Activated T-helper 2 cell treated with anti-CD3 and anti-CD28 coated beads, Interferon-gamma antibody, Interleukin-2, Interleukin-4, amounts not matched to agents 10 μg/mL and 5 μg/mL and 100 μg/mL, durations not matched to agents 14 hours and 24 hours and 36 hours (primary cell): ENCODE measurements around the gene ABCB9. TPM values are rescaled to one million over a fixed set of nuclear protein-coding genes. Genes with fewer than 3 reads are reported as not detected.

ENCODE experiments used
- DNase-seq: peaks from one replicate; pipeline ENCODE4 v3.0.0; 2021; ENCODE audit warnings: low spot score
- H3K27ac Mint-ChIP-seq: one replicate; pipeline ENCODE4 v1.8.0; 2021; ENCODE audit warnings: mixed read lengths
- H3K27me3 Mint-ChIP-seq: one replicate; pipeline ENCODE4 v1.8.0; 2021; ENCODE audit warnings: low read depth, mixed read lengths
- H3K36me3 Mint-ChIP-seq: one replicate; pipeline ENCODE4 v1.8.0; 2021; ENCODE audit warnings: low read depth, mixed read lengths
- H3K4me1 Mint-ChIP-seq: one replicate; pipeline ENCODE4 v1.8.0; 2021; ENCODE audit warnings: low read depth, mixed read lengths
- H3K4me3 Mint-ChIP-seq: one replicate; pipeline ENCODE4 v1.8.0; 2021; ENCODE audit warnings: low read depth, mild to moderate bottlenecking, moderate library complexity, mixed read lengths
- H3K9me3 Mint-ChIP-seq: one replicate; pipeline ENCODE4 v1.8.0; 2021; ENCODE audit warnings: mixed read lengths
- intact Hi-C: fragments of 100-400 bp; cut with micrococcal nuclease; formaldehyde crosslinking; loops from one replicate; pipeline ENCODE4 v1.15.1; 2023
- total RNA-seq: library from RNA; stranded (reverse); gene quantifications from 2 replicates; pipeline ENCODE4 v1.2.3, GENCODE V29; 2022

The ABCB9 gene
- total RNA-seq, 1 donor from 2014 or later, result 5.4 TPM

GRCh38 chr12:122959566-122960192, 6.6 kb downstream of the ABCB9 start:
- Mint-ChIP-seq H3K4me3 (no peak overlapping the region), H3K27ac (no peak overlapping the region), H3K27me3 (no peaks in the 10 kb centered on the region), H3K9me3 (no peaks in the 10 kb centered on the region), H3K36me3 (no peaks in the 10 kb centered on the region), H3K4me1 (peaks cover under 1% of the 10 kb centered on the region)
- no peak for DNase-seq
- intact Hi-C loops, result no loop called here

- intact Hi-C loops, result no loop called here
- Mint-ChIP-seq H3K4me1 (no peaks in the 10 kb centered on the region), H3K9me3 (no peaks in the 10 kb centered on the region), H3K27me3 (no peaks in the 10 kb centered on the region), H3K4me3 (no peak overlapping the region), H3K27ac (no peak overlapping the region), H3K36me3 (no peaks in the 10 kb centered on the region)
- DNase-seq, result no peak
Observed at GRCh38 chr12:122958198-122958888, 7.9 kb downstream of the ABCB9 start.

GRCh38 chr12:122956035-122956434, 10.2 kb downstream of the ABCB9 start:
- Mint-ChIP-seq H3K4me3 (no peak overlapping the region), H3K4me1 (peaks cover 6% of the 10 kb centered on the region), H3K27me3 (no peaks in the 10 kb centered on the region), H3K9me3 (no peaks in the 10 kb centered on the region), H3K27ac (no peak overlapping the region), H3K36me3 (no peaks in the 10 kb centered on the region)
- intact Hi-C loops, result no loop called here
- DNase-seq, result no peak

- Mint-ChIP-seq H3K27me3 (no peaks in the 10 kb centered on the region), H3K4me1 (peaks cover 6% of the 10 kb centered on the region), H3K36me3 (no peaks in the 10 kb centered on the region), H3K4me3 (no peak overlapping the region), H3K27ac (no peak overlapping the region), H3K9me3 (no peaks in the 10 kb centered on the region)
- intact Hi-C loops, result no loop called here
- no peak for DNase-seq
Observed at GRCh38 chr12:122955156-122955555, 11.1 kb downstream of the ABCB9 start.

GRCh38 chr12:122951979-122952892, 14.0 kb downstream of the ABCB9 start:
- Mint-ChIP-seq H3K9me3 (no peaks in the 10 kb centered on the region), H3K36me3 (no peaks in the 10 kb centered on the region), H3K27ac (no peak overlapping the region), H3K4me3 (no peak overlapping the region), H3K27me3 (no peaks in the 10 kb centered on the region), H3K4me1 (peaks cover 12% of the 10 kb centered on the region)
- peak; percentile 57 for DNase-seq
- intact Hi-C loops, result loop anchor here (1.0 kb wide), 2 partner anchors 92 to 159 kb away; no protein-coding TSS in a partner anchor

GRCh38 chr12:122951406-122951805, 14.9 kb downstream of the ABCB9 start:
- no peaks in the 10 kb centered on the region for H3K9me3 Mint-ChIP-seq
- no peak for DNase-seq
- H3K36me3 Mint-ChIP-seq, result no peaks in the 10 kb centered on the region
- intact Hi-C loops, result no loop called here
- H3K4me3 Mint-ChIP-seq, result no peak overlapping the region
- H3K27me3 Mint-ChIP-seq, result no peaks in the 10 kb centered on the region
- H3K4me1 Mint-ChIP-seq, result peaks cover 20% of the 10 kb centered on the region
- no peak overlapping the region for H3K27ac Mint-ChIP-seq

GRCh38 chr12:122949816-122950675, 16.2 kb downstream of the ABCB9 start:
- intact Hi-C loops, result no loop called here

GRCh38 chr12:122949405-122949804, 16.9 kb downstream of the ABCB9 start:
- Mint-ChIP-seq H3K36me3 (no peaks in the 10 kb centered on the region), H3K27ac (no peak overlapping the region), H3K4me1 (peaks cover 26% of the 10 kb centered on the region), H3K9me3 (no peaks in the 10 kb centered on the region), H3K27me3 (no peaks in the 10 kb centered on the region), H3K4me3 (no peak overlapping the region)
- intact Hi-C loops, result no loop called here
- no peak for DNase-seq

More at GRCh38 chr12:122949816-122950675, 16.2 kb downstream of the ABCB9 start:
- Mint-ChIP-seq H3K27me3 (no peaks in the 10 kb centered on the region), H3K4me3 (no peak overlapping the region), H3K36me3 (no peaks in the 10 kb centered on the region), H3K9me3 (no peaks in the 10 kb centered on the region), H3K27ac (no peak overlapping the region), H3K4me1 (peaks cover 25% of the 10 kb centered on the region)
- no peak for DNase-seq

- H3K27me3 Mint-ChIP-seq, result no peaks in the 10 kb centered on the region
- no peak overlapping the region for H3K27ac Mint-ChIP-seq
- intact Hi-C loops, result no loop called here
- H3K4me1 Mint-ChIP-seq, result peaks cover 28% of the 10 kb centered on the region
- DNase-seq, result no peak
- no peaks in the 10 kb centered on the region for H3K36me3 Mint-ChIP-seq
- no peak overlapping the region for H3K4me3 Mint-ChIP-seq
- no peaks in the 10 kb centered on the region for H3K9me3 Mint-ChIP-seq
Observed at GRCh38 chr12:122948605-122949004, 17.7 kb downstream of the ABCB9 start.

- no peaks in the 10 kb centered on the region for H3K36me3 Mint-ChIP-seq
- peak overlapping the region; percentile 61 for H3K4me3 Mint-ChIP-seq
- H3K27ac Mint-ChIP-seq, result no peak overlapping the region
- peaks cover 30% of the 10 kb centered on the region for H3K4me1 Mint-ChIP-seq
- intact Hi-C loops, result loop anchor here (1.0 to 2.0 kb wide), 3 partner anchors 27 to 76 kb away; partner anchors contain the start of gene OGFOD2
- H3K9me3 Mint-ChIP-seq, result no peaks in the 10 kb centered on the region
- no peaks in the 10 kb centered on the region for H3K27me3 Mint-ChIP-seq
- DNase-seq, result no peak
Observed at GRCh38 chr12:122947352-122947792, 18.9 kb downstream of the ABCB9 start.

- peak; percentile 75 for DNase-seq
- Mint-ChIP-seq H3K4me1 (peaks cover 26% of the 10 kb centered on the region), H3K36me3 (no peaks in the 10 kb centered on the region), H3K27ac (peak overlapping the region; percentile 83), H3K4me3 (peak overlapping the region; percentile 61), H3K27me3 (no peaks in the 10 kb centered on the region), H3K9me3 (no peaks in the 10 kb centered on the region)
- intact Hi-C loops, result loop anchor here (1.0 to 2.0 kb wide), 3 partner anchors 28 to 76 kb away; partner anchors contain the start of gene OGFOD2
Observed at GRCh38 chr12:122946690-122947341, 19.4 kb downstream of the ABCB9 start.
